ENCODE measurements around the gene FHIT.

- TF ChIP-seq POLR2A (IDR thresholded peaks at IDR 0.05; ENCODE audit: low read length) (no peak), GATA1 (IDR thresholded peaks at IDR 0.05; ENCODE audit: low read depth, low read length) (no peak)
These were observed 1058.7 kb downstream of the FHIT start for GRCh38 chr3:60192297-60193114.

Data from erythroblast (primary cell).